GM12891 (cell line): ENCODE data around the gene UNC13B.
"Not testable (repeated sequence)": the region's sequence is repeated elsewhere in the genome, so short reads cannot be mapped to it uniquely, and the experiment has no call there.

Source experiments
- DNase-seq: peaks from one replicate; pipeline ENCODE4 v3.0.0; 2011; ENCODE audit warnings: low spot score; ENCODE audit not compliant: insufficient read length
- FAIRE-seq: peaks from 2 replicates; lab custom pipeline; 2011; peaks lifted over from hg19 to GRCh38; lab: Jason Lieb, UNC
- PAX5 ChIP-seq: IDR thresholded peaks from 2 replicates; pipeline ENCODE4 v1.6.1; 2011; ENCODE audit warnings: low read length, moderate library complexity, mild to moderate bottlenecking; ENCODE audit not compliant: insufficient read depth, severe bottlenecking
- POLR2A ChIP-seq: IDR thresholded peaks from 2 replicates; pipeline ENCODE4 v1.6.1; 2011; ENCODE audit warnings: low read depth, low read length, control low read depth
- POLR2AphosphoS5 ChIP-seq: IDR thresholded peaks from 2 replicates; pipeline ENCODE4 v1.6.1; 2011; ENCODE audit warnings: low read depth, low read length, control low read depth
- POU2F2 ChIP-seq: IDR thresholded peaks from 2 replicates; pipeline ENCODE4 v1.6.1; 2011; ENCODE audit warnings: low read depth, mild to moderate bottlenecking, control low read depth, low read length, moderate library complexity
- SPI1 ChIP-seq: IDR thresholded peaks from 2 replicates; pipeline ENCODE4 v1.6.1; 2011; ENCODE audit warnings: low read depth, low read length, control low read depth
- TAF1 ChIP-seq: IDR thresholded peaks from 2 replicates; pipeline ENCODE4 v1.6.1; 2011; ENCODE audit warnings: low read depth, low read length, control low read depth

Gene UNC13B

DNA sequence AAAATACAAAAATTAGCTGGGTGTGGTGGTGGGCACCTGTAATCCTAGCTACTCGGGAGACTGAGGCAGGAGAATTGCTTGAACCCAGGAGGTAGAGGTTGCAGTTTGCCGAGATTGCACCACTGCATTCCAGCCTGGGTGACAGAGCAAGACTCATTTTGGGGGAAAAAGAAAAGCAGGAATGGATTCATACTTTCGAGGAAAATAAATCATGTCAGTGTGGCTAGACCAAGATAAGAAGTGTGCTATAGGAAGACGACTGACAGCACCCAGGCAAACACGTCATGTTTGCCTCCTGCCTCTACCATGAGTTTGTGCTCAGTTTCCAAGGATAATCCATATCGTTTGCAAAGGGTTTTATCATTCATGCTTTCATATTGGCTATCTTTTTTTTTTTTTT is 26.9 kb upstream of the UNC13B start:
- TF ChIP-seq PAX5, result no peak
- no peak for TF ChIP-seq SPI1
- no peak for TF ChIP-seq POU2F2
- TF ChIP-seq POLR2AphosphoS5, result no peak
- no peak for TF ChIP-seq TAF1
- no peak for TF ChIP-seq POLR2A
- no peak for FAIRE-seq
- no peak for DNase-seq

DNA sequence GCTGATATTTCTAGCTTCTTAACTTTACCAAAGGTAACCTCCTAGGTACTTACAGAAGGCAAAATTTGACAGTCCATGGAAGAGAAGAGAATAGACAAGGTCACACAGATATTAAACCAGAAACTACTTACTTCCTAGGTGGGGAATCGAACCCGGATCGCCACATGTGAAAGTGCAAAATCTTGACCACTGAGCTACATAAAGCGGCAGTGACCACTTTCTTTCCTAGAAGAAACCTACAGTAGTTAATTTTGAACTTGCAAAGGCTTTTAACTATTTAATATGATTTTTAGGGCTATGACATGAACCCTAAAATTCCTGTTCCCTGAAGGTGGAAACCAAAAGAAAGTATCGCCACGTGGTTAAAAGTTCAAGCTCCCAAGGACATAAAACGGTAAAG is 25.8 kb upstream of the UNC13B start:
- DNase-seq, result no peak
- FAIRE-seq, result no peak
- no peak for TF ChIP-seq POLR2A
- TF ChIP-seq SPI1, result no peak
- TF ChIP-seq POU2F2, result no peak
- no peak for TF ChIP-seq POLR2AphosphoS5
- TF ChIP-seq TAF1, result no peak
- TF ChIP-seq PAX5, result no peak

DNA sequence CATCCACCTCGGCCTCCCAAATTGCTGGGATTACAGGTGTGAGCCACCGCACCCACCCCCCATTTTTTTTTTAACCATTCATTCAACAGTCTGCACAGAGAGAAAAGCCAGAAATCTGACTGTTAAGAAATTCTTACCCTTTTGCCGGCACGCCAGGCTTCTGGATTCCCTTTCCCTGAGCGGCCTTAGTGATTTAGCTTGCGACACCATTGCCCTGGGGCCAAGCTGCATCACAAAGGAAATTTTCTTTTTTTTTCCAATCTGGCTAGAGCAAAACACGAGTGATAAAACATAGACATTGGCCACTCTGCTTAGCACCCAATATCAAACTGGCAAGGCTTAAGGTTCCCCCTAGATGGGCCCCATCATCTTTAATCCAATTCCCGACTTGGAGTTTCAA is 24.9 kb upstream of the UNC13B start:
- DNase-seq (no peak), FAIRE-seq (no peak)
- TF ChIP-seq TAF1 (no peak), SPI1 (no peak), POLR2AphosphoS5 (no peak), PAX5 (no peak), POU2F2 (no peak)

DNA sequence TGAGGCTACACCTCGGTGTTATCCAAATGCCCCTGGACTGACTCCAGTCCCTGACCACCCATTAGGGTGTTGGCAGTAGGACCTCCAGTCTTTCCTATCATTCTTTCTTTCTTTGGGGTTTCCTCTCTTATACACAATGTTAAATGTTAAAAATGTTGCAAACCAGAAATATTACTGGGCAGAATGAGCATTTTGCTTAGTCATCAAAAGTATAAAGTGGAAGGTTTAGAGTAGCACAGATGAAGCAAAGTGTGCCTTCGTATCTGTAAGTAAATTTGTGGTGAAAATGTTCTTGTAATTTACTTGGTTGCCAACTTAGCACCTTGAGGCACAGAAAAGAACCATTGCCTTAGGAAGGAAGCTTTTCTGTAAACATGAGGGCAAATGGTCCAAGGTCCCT is 21.7 kb upstream of the UNC13B start:
- FAIRE-seq, result no peak
- DNase-seq, result no peak
- TF ChIP-seq TAF1, result no peak
- TF ChIP-seq SPI1, result no peak
- TF ChIP-seq PAX5, result no peak
- no peak for TF ChIP-seq POLR2A
- no peak for TF ChIP-seq POU2F2
- TF ChIP-seq POLR2AphosphoS5, result no peak

DNA sequence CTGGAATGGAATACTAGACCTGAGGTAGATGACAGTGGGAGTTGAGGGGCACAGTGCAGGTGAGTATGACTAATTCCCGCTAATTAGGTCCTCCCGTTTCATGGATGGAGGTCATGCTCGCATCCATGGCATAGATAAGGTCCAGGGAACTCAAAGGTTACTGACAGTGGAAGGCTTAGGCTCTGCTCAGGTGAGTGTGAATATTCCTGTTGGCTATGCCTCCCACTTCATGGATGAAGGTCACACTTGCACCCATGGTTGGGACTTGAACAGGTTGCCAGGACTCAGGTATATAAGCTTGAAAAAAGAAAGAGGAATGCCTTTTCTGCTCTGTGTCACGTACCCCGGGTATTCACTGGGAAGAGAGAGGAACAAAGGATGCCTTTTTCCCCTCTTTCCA is 19.8 kb upstream of the UNC13B start:
- DNase-seq (no peak), FAIRE-seq (no peak)
- TF ChIP-seq POLR2AphosphoS5 (no peak), POU2F2 (no peak), SPI1 (no peak)

DNA sequence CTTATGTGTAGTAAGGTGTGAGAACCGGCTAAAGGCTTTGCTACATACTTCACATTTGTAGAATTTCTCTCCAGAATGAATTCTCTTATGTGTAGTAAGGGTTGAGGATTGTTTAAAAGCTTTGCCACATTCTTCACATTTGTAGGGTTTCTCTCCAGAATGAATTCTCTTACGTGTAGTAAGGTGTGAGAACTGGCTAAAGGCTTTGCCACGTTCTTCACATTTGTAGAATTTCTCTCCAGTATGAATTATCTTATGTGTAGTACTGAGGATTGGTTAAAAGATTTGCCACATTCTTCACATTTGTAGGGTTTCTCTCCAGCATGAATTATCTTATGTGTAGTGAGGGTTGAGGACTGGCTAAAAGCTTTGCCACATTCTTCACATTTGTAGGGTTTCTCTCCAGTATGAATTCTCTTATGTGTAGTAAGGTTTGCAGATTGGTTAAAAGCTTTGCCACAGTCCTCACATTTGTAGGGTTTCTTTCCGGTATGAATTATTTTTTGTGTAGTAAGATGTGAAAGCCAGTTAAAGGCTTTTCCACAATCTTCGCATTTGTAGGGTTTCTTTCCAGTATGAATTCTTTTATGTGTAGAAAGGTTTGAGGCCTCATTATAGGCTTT is 13.8 kb upstream of the UNC13B start:
- not testable (repeated sequence) for DNase-seq, FAIRE-seq

DNA sequence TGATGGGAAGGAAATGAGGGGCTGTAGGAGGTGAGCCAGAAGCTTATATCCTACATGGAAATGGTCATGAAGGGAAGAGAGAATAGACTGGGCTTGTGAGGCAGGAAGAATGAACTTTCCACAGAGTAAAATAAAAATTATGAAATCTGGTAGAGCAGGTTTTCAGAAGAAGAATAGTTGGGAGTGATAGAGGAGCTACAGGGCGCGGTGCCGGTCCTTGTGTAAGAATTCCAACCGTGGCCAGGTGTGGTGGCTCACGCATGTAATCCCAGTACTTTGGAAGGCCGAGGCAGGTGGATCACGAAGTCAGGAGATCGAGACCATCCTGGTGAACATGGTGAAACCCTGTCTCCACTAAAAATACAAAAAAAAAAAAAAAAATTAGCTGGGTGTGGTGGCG is 8.9 kb upstream of the UNC13B start:
- DNase-seq (no peak), FAIRE-seq (no peak)
- TF ChIP-seq PAX5 (no peak), POLR2A (no peak), POU2F2 (no peak), SPI1 (no peak), POLR2AphosphoS5 (no peak), TAF1 (no peak)

DNA sequence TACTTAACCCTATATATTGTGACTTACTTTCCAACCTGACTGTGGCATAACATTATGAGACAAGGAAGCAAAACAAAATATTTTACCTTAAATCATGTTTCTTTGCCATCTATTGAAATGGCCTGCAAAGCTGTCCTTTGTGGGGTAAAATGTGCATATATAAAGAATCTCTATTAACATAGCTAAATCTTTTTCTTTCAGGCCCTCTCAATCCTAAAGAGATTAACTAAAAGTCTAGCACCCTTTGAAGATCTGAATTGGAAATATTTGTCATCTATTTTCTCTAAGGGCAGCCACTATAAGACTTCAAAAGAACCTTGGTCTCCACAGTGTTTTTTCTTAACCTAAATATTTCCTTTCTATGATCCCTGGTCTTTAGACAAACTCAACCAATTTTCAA is 5.0 kb upstream of the UNC13B start:
- TF ChIP-seq SPI1 (no peak), POU2F2 (no peak), PAX5 (no peak), TAF1 (no peak), POLR2AphosphoS5 (no peak), POLR2A (no peak)
- FAIRE-seq (no peak), DNase-seq (no peak)

DNA sequence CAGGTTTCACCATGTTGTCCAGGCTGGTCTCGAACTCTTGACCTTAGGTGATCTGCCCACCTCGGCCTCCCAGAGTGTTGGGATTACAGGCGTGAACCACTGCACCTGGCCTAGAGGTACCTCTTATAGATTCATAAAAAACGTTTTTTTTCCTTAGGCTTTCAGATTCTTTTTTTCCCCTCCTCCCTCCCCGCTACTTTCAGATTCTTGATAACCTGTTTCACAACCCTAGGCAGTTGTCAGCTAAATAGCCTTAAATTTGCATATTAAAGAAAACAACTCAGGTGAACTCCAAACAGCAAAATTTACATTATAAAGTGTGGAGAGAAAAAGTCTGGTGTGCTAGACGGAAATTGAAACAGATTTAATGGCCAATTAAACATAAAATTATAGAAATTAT is 4.0 kb upstream of the UNC13B start:
- FAIRE-seq, DNase-seq: not testable (repeated sequence)

DNA sequence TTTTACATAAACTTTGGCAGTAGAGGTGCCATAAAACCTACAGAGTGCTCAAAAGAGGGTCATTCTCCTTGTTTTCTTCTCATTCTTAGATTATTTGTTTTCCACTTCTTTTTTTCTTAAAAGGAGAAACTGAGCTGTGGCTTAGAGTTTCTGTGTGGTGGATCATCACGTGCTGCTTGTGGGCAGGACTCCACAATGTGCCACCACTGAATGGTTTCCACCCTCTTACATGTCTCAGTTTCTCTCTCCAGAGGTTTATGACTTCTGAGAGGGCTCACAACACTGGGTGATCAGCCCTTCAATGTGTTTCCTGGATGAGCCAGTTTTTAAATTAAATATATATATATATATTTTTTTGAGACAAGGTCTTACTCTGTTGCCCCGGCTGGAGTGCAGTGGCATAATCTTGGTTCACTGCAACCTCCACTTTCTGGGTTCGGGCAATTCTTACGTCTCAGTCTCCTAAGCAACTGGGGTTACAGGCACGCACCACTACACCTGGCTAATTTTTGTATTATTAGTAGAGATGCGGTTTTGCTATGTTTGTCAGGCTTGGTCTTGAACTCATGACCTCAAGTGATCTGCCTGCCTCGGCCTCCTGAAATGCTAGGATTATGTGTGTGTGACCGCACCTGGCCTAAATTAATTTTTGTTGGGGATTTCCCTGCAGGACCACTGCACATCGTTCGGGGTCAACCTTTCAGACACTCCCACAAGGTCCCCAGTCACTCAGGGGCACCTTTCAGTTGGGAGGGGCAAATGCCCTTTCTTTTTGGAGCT is 3.1 kb upstream of the UNC13B start:
- DNase-seq (no peak), FAIRE-seq (no peak)
- TF ChIP-seq PAX5 (no peak), POLR2AphosphoS5 (no peak), SPI1 (no peak), TAF1 (no peak), POLR2A (no peak), POU2F2 (no peak)
